Measurements from ENCODE around the gene HIC2. TPM values are rescaled to one million over a fixed set of nuclear protein-coding genes. Genes with fewer than 3 reads are reported as not detected.
"Not testable (repeated sequence)": the region's sequence is repeated elsewhere in the genome, so short reads cannot be mapped to it uniquely, and the experiment has no call there.

Gene HIC2
- total RNA-seq, 2 donors from 2014 or later = 5.0 to 6.8 TPM

DNA sequence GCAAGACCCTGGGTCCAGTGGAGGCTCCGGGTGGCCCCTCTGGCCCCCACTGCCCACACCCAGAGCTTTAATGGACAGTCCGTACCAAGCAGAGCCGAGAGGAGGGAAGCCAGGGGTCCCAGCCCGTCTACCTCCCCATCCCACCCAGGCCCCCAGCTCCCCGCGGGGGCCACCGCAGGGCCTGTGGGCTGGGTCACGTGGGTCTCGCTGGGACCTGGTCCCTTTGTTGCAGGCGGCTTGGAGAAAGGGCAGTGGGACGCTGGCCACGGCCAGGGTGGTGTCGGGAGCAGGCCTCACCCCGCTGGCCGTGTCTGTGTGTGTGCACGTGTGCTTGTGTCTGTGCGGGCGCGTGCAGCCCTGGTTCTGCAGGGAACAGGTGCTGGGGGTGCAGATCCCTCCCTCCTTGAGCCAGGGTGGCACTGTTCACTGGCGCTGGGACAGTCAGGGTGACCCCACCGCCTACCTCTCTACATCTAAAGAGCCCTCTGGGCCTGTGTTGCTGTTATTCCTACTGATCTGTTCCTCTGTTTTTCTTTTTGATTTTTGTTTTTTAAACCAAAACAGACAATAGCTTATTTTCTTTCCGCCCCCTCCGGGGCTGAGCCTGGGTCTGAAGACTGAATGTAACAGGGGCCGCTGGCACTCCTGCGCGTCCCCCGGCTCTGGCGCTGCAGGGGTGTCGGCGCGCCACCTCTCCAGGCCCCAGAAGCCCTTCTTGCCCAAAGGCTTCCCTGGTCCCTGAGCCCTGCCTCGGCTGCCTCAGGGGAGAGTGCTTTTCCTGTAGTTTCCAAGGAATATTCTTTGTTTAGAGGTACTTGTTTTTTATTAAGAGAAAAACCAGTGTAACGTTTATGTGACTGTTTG lies 29.9 kb downstream of the HIC2 start:
- DNase-seq (peak in 1 of 2 donors; percentile 13), ATAC-seq (no peak)
- intact Hi-C loops (cut with DNase I, micrococcal nuclease) = no loop called here

GRCh38 chr22:21447694-21448402 lies 30.7 kb downstream of the HIC2 start:
- DNase-seq (peak; percentile 2 to 10), ATAC-seq (no peak)
- intact Hi-C loops (cut with DNase I, micrococcal nuclease) = no loop called here

DNA sequence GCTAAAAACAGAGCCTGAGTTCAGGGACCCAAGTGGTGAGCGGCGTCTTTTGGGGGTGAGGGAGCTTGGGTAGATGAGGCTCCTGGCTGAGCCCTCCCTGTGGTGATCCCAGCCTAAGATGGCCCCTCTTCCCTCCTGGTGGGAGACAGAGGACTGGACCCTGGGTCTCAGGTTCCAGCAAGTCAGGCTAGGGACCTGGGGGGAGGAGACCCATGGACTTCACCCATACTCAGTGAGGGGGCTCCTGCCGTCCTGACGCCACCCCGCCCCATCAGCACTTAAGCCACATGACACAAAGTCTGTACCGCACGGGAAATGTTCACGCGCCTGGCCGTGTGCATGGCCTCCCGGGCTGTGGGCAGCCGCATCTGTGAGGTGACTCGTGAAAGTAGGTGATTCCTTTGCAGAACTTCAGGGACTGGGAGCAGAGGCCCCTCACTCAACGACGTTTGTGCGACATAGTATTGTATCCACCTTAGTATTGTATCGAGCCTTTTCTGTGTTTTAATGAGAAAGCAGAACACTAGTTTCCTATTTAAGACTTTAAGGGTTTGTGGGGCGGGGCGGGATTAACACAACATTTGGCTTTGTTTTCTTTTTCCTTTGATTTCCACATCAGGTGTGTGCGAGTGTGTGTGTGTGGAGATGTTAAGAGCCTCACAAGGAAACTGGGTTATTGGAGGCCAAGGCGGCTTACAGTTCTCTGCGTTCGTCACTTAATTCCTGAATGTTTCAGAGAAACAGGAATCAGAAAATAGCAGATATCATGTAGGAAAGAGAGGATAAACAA lies 31.7 kb downstream of the HIC2 start:
- peak in 1 of 2 donors; percentile 15 for DNase-seq

DNA sequence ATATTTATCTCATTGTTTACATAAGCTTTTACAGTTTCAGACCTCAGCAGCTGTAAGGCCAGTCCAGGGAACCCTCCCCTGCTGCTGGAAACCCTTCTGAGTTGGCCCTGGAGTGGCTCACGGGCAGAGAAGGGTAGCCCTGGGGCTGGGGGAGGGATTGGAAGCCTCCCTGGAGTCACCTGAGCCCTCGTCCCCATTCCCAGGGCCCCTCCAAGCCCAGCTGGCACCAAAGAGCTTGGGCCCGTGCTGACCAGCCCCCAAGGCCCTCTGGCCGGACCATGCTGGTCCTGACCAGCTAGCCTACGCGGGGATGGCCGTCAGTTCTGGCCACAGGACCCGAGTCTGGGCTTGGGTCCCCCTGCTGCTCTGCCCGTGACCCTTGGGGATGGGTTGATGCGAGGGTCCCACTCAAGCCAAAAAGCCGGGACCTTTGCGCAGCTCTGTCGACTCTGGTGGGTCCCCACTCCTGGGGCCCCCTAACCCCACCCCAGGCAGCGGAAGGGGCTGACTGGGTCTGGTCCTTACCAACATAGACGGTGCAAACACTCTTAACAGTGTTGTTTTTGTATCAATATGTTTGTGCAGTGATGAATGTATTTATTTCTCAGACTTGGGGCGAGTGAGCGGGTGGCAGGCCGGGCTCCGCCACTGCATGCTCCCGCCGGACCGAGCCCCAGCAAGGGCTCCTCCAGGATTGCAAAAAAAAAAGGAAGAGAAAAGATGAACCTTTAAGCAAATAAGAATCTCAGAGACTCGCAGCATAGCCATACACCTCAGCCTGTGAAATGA lies 32.6 kb downstream of the HIC2 start:
- intact Hi-C loops (cut with DNase I, micrococcal nuclease) = no loop called here
- no peak for ATAC-seq
- peak in 1 of 2 donors; percentile 8 for DNase-seq

More for the DNA sequence above, 31.7 kb downstream of the HIC2 start:
- intact Hi-C loops (cut with DNase I, micrococcal nuclease) = no loop called here
- ATAC-seq = no peak

DNA sequence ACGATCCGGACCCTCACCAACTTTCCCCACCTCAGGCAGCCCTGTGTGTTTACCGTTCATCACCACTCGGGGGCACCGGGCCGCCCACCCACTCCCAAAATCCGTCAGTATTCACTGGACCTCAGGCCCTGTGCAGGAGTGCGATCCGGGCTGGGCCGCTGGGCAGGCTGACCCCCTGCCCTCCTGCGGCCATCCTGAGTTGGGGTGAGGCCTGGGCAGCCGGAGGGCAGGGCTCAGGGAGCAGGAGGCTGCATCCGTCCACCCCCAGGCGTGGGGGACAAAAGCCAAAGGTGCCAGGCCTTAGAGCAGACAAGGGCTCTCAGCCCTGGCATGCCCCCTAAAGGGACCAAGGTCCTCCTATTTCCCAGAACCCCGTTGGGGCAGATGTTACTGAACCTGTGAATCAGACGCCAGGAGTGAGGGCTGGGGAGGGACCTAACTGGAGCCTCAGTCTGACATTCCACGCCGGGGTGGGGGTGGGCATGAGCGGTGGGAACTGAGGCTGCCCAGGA lies 33.2 kb downstream of the HIC2 start:
- no peak for ATAC-seq
- intact Hi-C loops (cut with DNase I, micrococcal nuclease) = no loop called here
- peak; percentile 2 to 9 for DNase-seq

GRCh38 chr22:21450858-21451353 lies 33.7 kb downstream of the HIC2 start:
- ATAC-seq = no peak
- intact Hi-C loops (cut with DNase I, micrococcal nuclease) = no loop called here
- DNase-seq = peak in 1 of 2 donors; percentile 5

GRCh38 chr22:21451545-21452520 lies 34.7 kb downstream of the HIC2 start:
- ATAC-seq (no peak), DNase-seq (peak in 1 of 2 donors; percentile 13)
- intact Hi-C loops (cut with DNase I, micrococcal nuclease) = no loop called here

DNA sequence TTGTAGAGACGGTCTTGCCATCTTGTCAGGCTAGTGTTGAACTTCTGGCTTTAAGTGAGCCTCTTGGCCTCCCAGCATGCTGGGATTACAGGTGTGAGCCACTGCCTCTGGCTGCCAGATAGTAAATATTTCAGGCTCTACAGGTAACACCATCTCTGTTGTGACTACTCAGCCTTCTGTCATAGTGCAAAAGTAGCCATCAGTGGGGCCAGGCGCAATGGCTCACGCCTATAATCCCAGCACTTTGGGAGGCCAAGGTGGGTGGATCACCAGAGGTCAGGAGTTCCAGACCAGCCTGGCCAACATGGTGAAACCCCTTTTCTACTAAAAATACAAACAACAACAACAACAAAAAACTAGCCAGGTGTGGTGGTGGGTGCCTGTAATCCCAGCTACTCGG lies 35.5 kb downstream of the HIC2 start:
- intact Hi-C loops (cut with DNase I, micrococcal nuclease) = not testable (repeated sequence)

GRCh38 chr22:21454998-21455333 lies 37.8 kb downstream of the HIC2 start:
- intact Hi-C loops (cut with DNase I, micrococcal nuclease); ATAC-seq: not testable (repeated sequence)
- DNase-seq = peak in 1 of 2 donors; percentile 10

More for the DNA sequence above, 35.5 kb downstream of the HIC2 start:
- DNase-seq = peak in 1 of 2 donors; percentile 4
- ATAC-seq = not testable (repeated sequence)

- intact Hi-C loops (cut with DNase I, micrococcal nuclease) = no loop called here
- DNase-seq = peak in 1 of 2 donors; percentile 12
- no peak for ATAC-seq
Observed at GRCh38 chr22:21455334-21456089, 38.3 kb downstream of the HIC2 start.

DNA sequence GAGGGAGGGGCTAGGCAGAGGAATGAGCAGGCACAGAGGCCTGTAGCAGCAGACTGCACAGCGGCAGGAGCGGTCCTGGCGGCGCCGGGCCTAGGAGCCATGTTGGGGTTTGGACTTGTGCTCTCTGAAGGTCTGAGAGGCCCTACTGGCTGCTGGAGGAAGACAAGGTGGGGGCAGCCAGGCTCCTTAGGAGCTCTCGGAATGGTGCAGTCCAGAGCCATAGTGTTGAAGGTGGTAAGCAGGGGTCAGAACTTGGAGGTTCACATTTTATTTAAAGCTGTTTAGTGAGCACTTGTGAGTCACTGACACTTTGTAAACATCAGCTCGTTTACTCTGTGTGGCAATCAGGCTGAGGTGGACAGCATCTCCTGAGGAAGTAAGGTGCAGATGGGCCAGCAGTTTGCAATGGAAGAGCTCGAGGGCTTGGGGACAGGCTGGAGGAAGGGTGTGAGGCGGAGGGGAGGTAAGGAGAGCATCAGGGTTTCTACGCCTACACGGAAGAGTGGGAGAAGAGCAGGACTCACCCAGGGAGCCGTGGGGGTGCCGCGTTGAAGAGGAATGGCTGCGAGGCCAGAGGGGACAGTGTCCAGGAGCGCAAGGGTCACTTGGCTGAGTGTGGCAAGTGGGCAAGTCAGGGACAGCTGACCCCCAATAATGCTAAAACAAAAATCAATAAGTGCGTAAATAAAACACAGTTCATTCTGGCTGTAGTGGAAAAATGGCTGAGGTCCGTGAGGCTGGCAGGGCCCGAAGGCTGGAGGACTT lies 40.0 kb downstream of the HIC2 start:
- DNase-seq = peak in 1 of 2 donors; percentile 17
- intact Hi-C loops (cut with DNase I, micrococcal nuclease) = no loop called here
- peak; percentile 52 for ATAC-seq

- peak; percentile 47 for ATAC-seq
- DNase-seq; intact Hi-C loops (cut with DNase I, micrococcal nuclease): not testable (repeated sequence)
Observed at GRCh38 chr22:21462672-21463071, 45.5 kb downstream of the HIC2 start.

DNA sequence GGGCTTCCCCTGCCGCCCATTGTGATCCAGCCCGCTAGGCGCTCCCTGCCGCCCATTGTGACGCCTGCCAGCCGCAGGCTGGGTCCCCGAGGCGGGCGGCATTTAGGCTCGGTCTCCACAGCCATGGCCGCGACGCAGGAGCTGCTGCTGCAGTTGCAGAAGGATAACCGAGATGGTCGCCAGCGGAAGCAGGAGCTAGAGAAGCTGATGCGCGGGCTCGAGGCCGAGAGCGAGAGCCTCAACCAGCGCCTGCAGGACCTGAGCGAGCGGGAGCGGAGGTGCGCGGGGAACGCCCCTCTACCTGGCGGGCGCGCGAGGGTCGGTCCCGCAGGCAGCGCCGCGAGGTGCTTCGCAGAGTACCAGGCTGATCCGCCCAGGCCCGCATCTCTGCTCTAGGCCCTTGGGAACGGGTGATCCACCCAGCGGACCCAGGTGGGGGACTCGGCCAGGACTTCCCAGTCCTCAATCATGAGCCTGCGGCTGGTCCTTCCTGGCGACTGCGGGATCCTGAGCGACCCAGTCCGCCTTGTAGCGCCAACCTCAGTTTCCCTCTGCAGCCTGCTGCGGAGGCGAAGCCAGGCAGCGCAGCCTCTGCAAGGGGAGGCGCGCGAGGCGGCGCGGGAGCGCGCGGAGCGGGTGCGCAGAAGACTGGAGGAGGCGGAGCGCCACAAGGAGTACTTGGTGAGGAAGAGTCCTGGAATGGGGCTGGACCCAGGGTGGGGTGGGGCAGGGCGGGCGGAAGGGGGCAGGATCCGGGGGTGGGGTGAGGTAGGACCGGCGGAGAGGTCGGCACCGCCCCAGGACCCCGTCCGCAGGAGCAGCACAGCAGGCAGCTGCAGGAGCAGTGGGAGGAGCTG lies 50.4 kb downstream of the HIC2 start, which contains the start of gene TMEM191C:
TMEM191C (plus strand) TSS at position 51 of the 857 bp plus-strand sequence; CDS start at position 124, 73 bp downstream.
- ATAC-seq = peak; percentile 7
- intact Hi-C loops (cut with DNase I, micrococcal nuclease); DNase-seq: not testable (repeated sequence)

Data from left colon (tissue), 2 donors.